ENCODE results near the gene SCAMP4.

DNA sequence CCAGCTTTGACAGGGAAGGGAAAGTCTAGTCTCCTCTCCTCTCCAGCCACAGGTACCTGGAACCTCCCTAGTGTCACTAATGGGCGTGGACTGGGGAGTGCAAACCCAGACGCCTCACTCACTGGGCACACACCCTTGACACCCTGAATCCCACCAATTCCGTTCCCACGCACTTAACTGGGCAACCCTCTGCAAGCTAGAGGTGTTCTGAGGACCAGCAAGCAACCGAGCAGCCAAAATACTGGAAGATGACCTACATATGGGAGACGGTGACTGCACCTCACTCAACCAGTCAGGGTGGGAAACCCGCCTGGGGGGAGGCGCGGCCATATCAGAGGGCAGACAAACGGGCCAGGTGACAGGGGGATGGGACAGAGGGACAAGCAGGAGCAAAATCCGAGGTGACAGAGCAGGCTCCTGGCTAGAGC is 20.9 kb upstream of the SCAMP4 start:
- TF ChIP-seq, protein P1, sequence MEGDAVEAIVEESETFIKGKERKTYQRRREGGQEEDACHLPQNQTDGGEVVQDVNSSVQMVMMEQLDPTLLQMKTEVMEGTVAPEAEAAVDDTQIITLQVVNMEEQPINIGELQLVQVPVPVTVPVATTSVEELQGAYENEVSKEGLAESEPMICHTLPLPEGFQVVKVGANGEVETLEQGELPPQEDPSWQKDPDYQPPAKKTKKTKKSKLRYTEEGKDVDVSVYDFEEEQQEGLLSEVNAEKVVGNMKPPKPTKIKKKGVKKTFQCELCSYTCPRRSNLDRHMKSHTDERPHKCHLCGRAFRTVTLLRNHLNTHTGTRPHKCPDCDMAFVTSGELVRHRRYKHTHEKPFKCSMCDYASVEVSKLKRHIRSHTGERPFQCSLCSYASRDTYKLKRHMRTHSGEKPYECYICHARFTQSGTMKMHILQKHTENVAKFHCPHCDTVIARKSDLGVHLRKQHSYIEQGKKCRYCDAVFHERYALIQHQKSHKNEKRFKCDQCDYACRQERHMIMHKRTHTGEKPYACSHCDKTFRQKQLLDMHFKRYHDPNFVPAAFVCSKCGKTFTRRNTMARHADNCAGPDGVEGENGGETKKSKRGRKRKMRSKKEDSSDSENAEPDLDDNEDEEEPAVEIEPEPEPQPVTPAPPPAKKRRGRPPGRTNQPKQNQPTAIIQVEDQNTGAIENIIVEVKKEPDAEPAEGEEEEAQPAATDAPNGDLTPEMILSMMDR (IDR thresholded peaks at IDR 0.05; ENCODE audit: low read length): no peak
- no peak for TF ChIP-seq EZH2 (IDR thresholded peaks at IDR 0.05; ENCODE audit: borderline replicate concordance, low read length)

Measured in OCI-LY1 (cell line).